ENCODE results near the gene MACF1. TPM values are rescaled to one million over a fixed set of nuclear protein-coding genes. Genes with fewer than 3 reads are reported as not detected.
"Not testable (repeated sequence)": the region's sequence is repeated elsewhere in the genome, so short reads cannot be mapped to it uniquely, and the experiment has no call there.

Gene MACF1
- total and polyA plus RNA-seq, 2 donors from 2014 or later: 65.7 to 387 TPM

DNA sequence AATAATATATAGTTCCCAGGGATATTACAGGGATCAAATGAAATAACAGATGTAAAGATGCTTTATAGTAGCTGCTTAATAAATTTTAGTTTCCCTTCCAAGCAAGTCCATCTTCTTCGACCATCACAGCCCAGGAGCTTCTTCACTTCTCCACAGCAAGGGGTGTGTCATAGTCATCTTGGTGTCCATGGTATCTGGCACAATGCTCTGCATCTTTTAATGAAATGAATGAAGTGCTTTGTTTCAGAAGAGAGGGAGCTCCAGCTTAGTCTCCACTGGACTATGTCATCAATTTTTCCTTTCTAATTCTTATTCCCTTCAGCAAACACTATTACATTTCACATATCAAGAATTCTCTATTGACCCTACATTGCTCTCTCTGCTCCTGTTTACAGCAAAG lies 4.9 kb upstream of the MACF1 start:
- Histone ChIP-seq H3K4me1 (ENCODE audit: control insufficient read depth in 2 of 3, insufficient read depth in 2 of 3, low read depth in 1 of 3, low read length in 3 of 3) (peaks cover 0 to 25% (median 20%) of the 10 kb centered on the region in 3 donors), H3K36me3 (ENCODE audit: control insufficient read depth in 2 of 3, insufficient read depth in 3 of 3, low read length in 3 of 3) (no peaks in the 10 kb centered on the region), H3K4me3 (ENCODE audit: low read length in 3 of 3) (no peak overlapping the region), H3K27me3 (ENCODE audit: control insufficient read depth, insufficient read depth, low read length) (no peaks in the 10 kb centered on the region), H3K27ac (ENCODE audit: low read depth in 2 of 2, low read length in 2 of 2) (no peak overlapping the region), H3K9ac (ENCODE audit: low read length in 3 of 3) (no peak overlapping the region), H3K9me3 (ENCODE audit: control insufficient read depth in 2 of 3, insufficient read depth in 1 of 3, low read length in 3 of 3) (no peaks in the 10 kb centered on the region)
- no peak for FAIRE-seq
- DNase-seq: no peak
- intact Hi-C loops (cut with DNase I): no loop called here
- TF ChIP-seq, protein P1, sequence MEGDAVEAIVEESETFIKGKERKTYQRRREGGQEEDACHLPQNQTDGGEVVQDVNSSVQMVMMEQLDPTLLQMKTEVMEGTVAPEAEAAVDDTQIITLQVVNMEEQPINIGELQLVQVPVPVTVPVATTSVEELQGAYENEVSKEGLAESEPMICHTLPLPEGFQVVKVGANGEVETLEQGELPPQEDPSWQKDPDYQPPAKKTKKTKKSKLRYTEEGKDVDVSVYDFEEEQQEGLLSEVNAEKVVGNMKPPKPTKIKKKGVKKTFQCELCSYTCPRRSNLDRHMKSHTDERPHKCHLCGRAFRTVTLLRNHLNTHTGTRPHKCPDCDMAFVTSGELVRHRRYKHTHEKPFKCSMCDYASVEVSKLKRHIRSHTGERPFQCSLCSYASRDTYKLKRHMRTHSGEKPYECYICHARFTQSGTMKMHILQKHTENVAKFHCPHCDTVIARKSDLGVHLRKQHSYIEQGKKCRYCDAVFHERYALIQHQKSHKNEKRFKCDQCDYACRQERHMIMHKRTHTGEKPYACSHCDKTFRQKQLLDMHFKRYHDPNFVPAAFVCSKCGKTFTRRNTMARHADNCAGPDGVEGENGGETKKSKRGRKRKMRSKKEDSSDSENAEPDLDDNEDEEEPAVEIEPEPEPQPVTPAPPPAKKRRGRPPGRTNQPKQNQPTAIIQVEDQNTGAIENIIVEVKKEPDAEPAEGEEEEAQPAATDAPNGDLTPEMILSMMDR (IDR thresholded peaks at IDR 0.05; ENCODE audit: borderline replicate concordance, extremely low read depth, insufficient read depth): no peak

DNA sequence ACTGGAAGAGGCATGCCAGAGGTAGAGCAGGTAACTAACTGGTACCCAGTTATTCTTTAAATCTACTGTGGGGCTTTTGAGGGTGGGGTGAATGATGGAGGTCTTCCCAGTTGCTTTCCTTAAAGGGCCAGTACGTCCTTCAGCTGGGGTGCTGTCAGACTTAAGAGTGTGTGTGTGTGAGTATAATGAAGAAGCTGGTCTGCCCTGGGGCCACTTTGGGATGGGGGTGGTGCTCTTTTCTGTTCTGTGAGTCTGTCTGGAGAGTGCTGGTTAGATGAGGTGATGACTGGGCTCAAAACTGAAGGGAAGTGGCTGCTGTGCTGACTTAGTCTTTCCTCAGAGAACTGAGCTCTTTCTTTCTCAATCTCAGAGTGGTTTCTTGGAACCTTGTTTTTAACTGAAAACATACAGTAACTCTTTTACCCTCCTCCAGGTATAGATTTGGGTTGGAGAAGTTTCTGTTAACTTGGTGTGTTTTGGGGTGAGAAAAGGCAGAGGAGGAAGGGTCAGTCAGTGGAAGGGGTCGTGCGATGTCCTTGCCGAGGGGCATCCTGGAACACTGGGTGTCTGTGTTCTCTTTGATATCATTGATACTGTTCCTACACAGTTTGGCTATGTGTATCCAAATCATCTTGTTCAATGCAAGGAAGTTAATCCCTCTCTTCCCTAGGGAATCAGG lies 746 bp downstream of the MACF1 start:
- Histone ChIP-seq H3K4me1 (ENCODE audit: control insufficient read depth in 2 of 3, insufficient read depth in 2 of 3, low read depth in 1 of 3, low read length in 3 of 3) (peaks cover 0 to 12% (median 10%) of the 10 kb centered on the region in 3 donors), H3K27ac (ENCODE audit: low read depth in 2 of 2, low read length in 2 of 2) (peak overlapping the region; percentile 75 to 89), H3K4me3 (ENCODE audit: low read length in 3 of 3) (peak overlapping the region; percentile 8 to 28 (median 19)), H3K36me3 (ENCODE audit: control insufficient read depth in 2 of 3, insufficient read depth in 3 of 3, low read length in 3 of 3) (no peaks in the 10 kb centered on the region), H3K9ac (ENCODE audit: low read length in 3 of 3) (peak overlapping the region in 2 of 3 donors; percentile 15 to 20), H3K9me3 (ENCODE audit: control insufficient read depth in 2 of 3, insufficient read depth in 1 of 3, low read length in 3 of 3) (no peaks in the 10 kb centered on the region), H3K27me3 (ENCODE audit: control insufficient read depth, insufficient read depth, low read length) (no peaks in the 10 kb centered on the region)
- intact Hi-C loops (cut with DNase I): no loop called here
- DNase-seq (peak in 2 of 5 donors; percentile 30 to 34), FAIRE-seq (no peak)
- TF ChIP-seq, protein P1 (IDR thresholded peaks at IDR 0.05; ENCODE audit: borderline replicate concordance, extremely low read depth, insufficient read depth): no peak

- Histone ChIP-seq H3K9ac (ENCODE audit: low read length in 3 of 3) (peak overlapping the region in 1 of 3 donors; percentile 20), H3K27me3 (ENCODE audit: control insufficient read depth, insufficient read depth, low read length) (no peaks in the 10 kb centered on the region), H3K9me3 (ENCODE audit: control insufficient read depth in 2 of 3, insufficient read depth in 1 of 3, low read length in 3 of 3) (no peaks in the 10 kb centered on the region), H3K36me3 (ENCODE audit: control insufficient read depth in 2 of 3, insufficient read depth in 3 of 3, low read length in 3 of 3) (no peaks in the 10 kb centered on the region), H3K27ac (ENCODE audit: low read depth in 2 of 2, low read length in 2 of 2) (peak overlapping the region; percentile 75 to 89), H3K4me1 (ENCODE audit: control insufficient read depth in 2 of 3, insufficient read depth in 2 of 3, low read depth in 1 of 3, low read length in 3 of 3) (peaks cover 0 to 12% (median 10%) of the 10 kb centered on the region in 3 donors), H3K4me3 (ENCODE audit: low read length in 3 of 3) (peak overlapping the region in 2 of 3 donors; percentile 8 to 19)
- intact Hi-C loops (cut with DNase I): no loop called here
- TF ChIP-seq, protein P1 (IDR thresholded peaks at IDR 0.05; ENCODE audit: borderline replicate concordance, extremely low read depth, insufficient read depth): no peak
- DNase-seq (no peak), FAIRE-seq (no peak)
Measured at GRCh38 chr1:39205781-39206464, 1.4 kb downstream of the MACF1 start.

DNA sequence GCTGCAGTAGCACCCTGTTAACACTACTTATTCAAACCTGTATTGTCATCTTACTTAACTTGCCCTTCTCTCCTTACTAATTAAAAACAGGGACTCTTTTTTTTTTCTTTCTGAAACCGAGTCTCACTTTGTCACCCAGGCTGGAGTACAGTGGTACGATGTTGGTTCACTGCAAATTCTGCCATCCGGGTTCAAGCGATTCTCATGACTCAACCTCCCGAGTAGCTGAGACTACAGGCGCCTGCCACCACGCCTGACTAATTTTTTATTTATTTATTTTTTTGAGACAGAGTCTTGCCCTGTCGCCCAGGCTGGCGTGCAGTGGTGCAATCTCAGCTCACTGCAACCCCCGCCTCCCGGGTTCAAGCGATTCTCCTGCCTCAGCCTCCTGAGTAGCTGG lies 3.9 kb downstream of the MACF1 start:
- H3K36me3 ChIP-seq (ENCODE audit: control insufficient read depth in 2 of 3, insufficient read depth in 3 of 3, low read length in 3 of 3); H3K4me3 ChIP-seq (ENCODE audit: low read length in 3 of 3); intact Hi-C loops (cut with DNase I); H3K27ac ChIP-seq (ENCODE audit: low read depth in 2 of 2, low read length in 2 of 2); FAIRE-seq; H3K9ac ChIP-seq (ENCODE audit: low read length in 3 of 3); H3K27me3 ChIP-seq (ENCODE audit: control insufficient read depth, insufficient read depth, low read length); DNase-seq; H3K9me3 ChIP-seq (ENCODE audit: control insufficient read depth in 2 of 3, insufficient read depth in 1 of 3, low read length in 3 of 3): not testable (repeated sequence)
- H3K4me1 ChIP-seq (ENCODE audit: control insufficient read depth in 2 of 3, insufficient read depth in 2 of 3, low read depth in 1 of 3, low read length in 3 of 3): peaks cover 0 to 10% (median 10%) of the 10 kb centered on the region in 3 donors

Data from kidney (tissue), 14 donors.